A549 (cell line): ENCODE data around the gene TMCC2. TPM values are rescaled to one million over a fixed set of nuclear protein-coding genes. Genes with fewer than 3 reads are reported as not detected.

ENCODE experiments used
- ATAC-seq, 2 experiments: fragments of 200-7000 bp in 1 of 2; fragments of >200 bp in 1 of 2; cut with Nextera tagmentation in 1 of 2; cut with Tn5 transposase in 1 of 2; 3 replicates each; pipeline versions ENCODE4 v1.8.0 to v1.9.1; 2018 to 2020; ENCODE audit warnings: mild to moderate bottlenecking in 1 of 2, moderate library complexity in 1 of 2
- CTCF ChIA-PET: fragments of 300-600 bp; sonication (Branson Sonifier 250); formaldehyde crosslinking; extraction: SDS; loops from one replicate; lab custom pipeline; 2021; ENCODE audit warnings: antibody characterized with exemption, inconsistent platforms; lab: Yijun Ruan, JAX
- POLR2A ChIA-PET: fragments of 350-600 bp; formaldehyde crosslinking; extraction: SDS; loops from one replicate; lab custom pipeline; 2021; ENCODE audit warnings: antibody characterized with exemption, inconsistent platforms; lab: Yijun Ruan, JAX
- DNase-seq, 2 experiments: peaks; one replicate each; pipeline versions ENCODE4 v3.0.0 to v3.0.0-alpha.2; 2011 to 2016; ENCODE audit warnings: low read depth in 1 of 2, low spot score in 1 of 2
- FAIRE-seq: peaks from 2 replicates; lab custom pipeline; 2011; peaks lifted over from hg19 to GRCh38; lab: Jason Lieb, UNC
- H3K27ac ChIP-seq, 2 experiments: fragments of >200 bp; sonication (Bioruptor Twin); formaldehyde crosslinking; 3 replicates each; pipeline ENCODE4 v1.5.1; 2016 to 2017
- H3K4me1 ChIP-seq: fragments of >200 bp; sonication (Bioruptor Twin); formaldehyde crosslinking; 3 replicates; pipeline ENCODE4 v1.6.1; 2016
- H3K4me2 ChIP-seq: fragments of >200 bp; sonication (Bioruptor Twin); formaldehyde crosslinking; 3 replicates; pipeline ENCODE4 v1.6.1; 2016
- H3K4me3 ChIP-seq: fragments of >200 bp; sonication (Bioruptor Twin); formaldehyde crosslinking; 3 replicates; pipeline ENCODE4 v1.5.1; 2016
- H3K9me3 ChIP-seq: fragments of >200 bp; sonication (Bioruptor Twin); formaldehyde crosslinking; 3 replicates; pipeline ENCODE4 v1.6.1; 2016
- BCL3 ChIP-seq: fragments of >200 bp; sonication (Bioruptor Twin); formaldehyde crosslinking; IDR thresholded peaks from 3 replicates; pipeline ENCODE4 v1.6.1; 2016
- BHLHE40 ChIP-seq: IDR thresholded peaks from 2 replicates; pipeline ENCODE4 v1.6.1; 2012; ENCODE audit warnings: low read depth, low read length, inconsistent platforms
- CEBPB ChIP-seq, 2 experiments: fragments of >200 bp in 1 of 2; sonication (Bioruptor Twin) in 1 of 2; formaldehyde crosslinking in 1 of 2; IDR thresholded peaks; 2 replicates each; pipeline ENCODE4 v1.6.1; 2012 to 2016
- FOSB ChIP-seq: fragments of 250-450 bp; sonication (Bioruptor Pico); IDR thresholded peaks from 2 replicates; pipeline ENCODE4 v1.5.0; 2020; ENCODE audit warnings: mild to moderate bottlenecking, moderate library complexity
- FOSL2 ChIP-seq, 2 experiments: fragments of 450-650 bp in 1 of 2; fragments of >200 bp in 1 of 2; sonication (Bioruptor Twin) in 1 of 2; formaldehyde crosslinking; IDR thresholded peaks; 2 replicates each; pipeline versions ENCODE4 v1.5.0 to v1.6.1; 2016 to 2020; ENCODE audit warnings: mild to moderate bottlenecking in 1 of 2, moderate library complexity in 1 of 2
- HDAC2 ChIP-seq: fragments of 200-600 bp; sonication (generic); IDR thresholded peaks from 2 replicates; pipeline ENCODE4 v1.6.1; 2016
- HOXB13 ChIP-seq: fragments of 250-450 bp; sonication (Bioruptor Pico); IDR thresholded peaks from 2 replicates; pipeline ENCODE4 v1.5.0; 2020; ENCODE audit warnings: low read depth, mild to moderate bottlenecking, moderate library complexity
- HOXB5 ChIP-seq: fragments of 250-450 bp; sonication (Bioruptor Pico); IDR thresholded peaks from 2 replicates; pipeline ENCODE4 v1.5.0; 2020; ENCODE audit warnings: mild to moderate bottlenecking, moderate library complexity
- JUNB ChIP-seq: fragments of >200 bp; sonication (Bioruptor Twin); formaldehyde crosslinking; IDR thresholded peaks from 2 replicates; pipeline ENCODE4 v1.6.1; 2016
- MAX ChIP-seq: IDR thresholded peaks from 2 replicates; pipeline ENCODE4 v1.6.1; 2012
- MAZ ChIP-seq: fragments of 150-350 bp; IDR thresholded peaks from 2 replicates; pipeline ENCODE4 v1.6.1; 2014; ENCODE audit warnings: antibody characterized with exemption, low read depth, low read length, borderline replicate concordance
- PHF8 ChIP-seq: fragments of 200-600 bp; sonication (generic); IDR thresholded peaks from 2 replicates; pipeline ENCODE4 v1.6.1; 2016; ENCODE audit warnings: low read depth, mild to moderate bottlenecking, antibody characterized with exemption, moderate library complexity, borderline replicate concordance
- RFX5 ChIP-seq: fragments of 450-650 bp; IDR thresholded peaks from 2 replicates; pipeline ENCODE4 v1.7.1; 2014; ENCODE audit warnings: antibody characterized with exemption, mild to moderate bottlenecking, moderate library complexity
- TFCP2L1 ChIP-seq: fragments of 250-450 bp; sonication (Bioruptor Pico); IDR thresholded peaks from 2 replicates; pipeline ENCODE4 v1.5.0; 2021; ENCODE audit warnings: mild to moderate bottlenecking
- TP53 ChIP-seq: fragments of 250-450 bp; sonication (Bioruptor Pico); IDR thresholded peaks from 2 replicates; pipeline ENCODE4 v1.5.0; 2021; ENCODE audit warnings: mild to moderate bottlenecking, moderate library complexity
- WGBS: methylation state at CpG from one replicate; pipeline ENCODE4 v1.1.6; 2017; ENCODE audit errors: missing lambda C conversion rate; 5-methylcytosine and 5-hydroxymethylcytosine counted together
- polyA plus RNA-seq, 4 experiments: library from polyadenylated mRNA; depleted of rRNA in 3 of 4; stranded (reverse); fragments of >200 nt; fragmentation: RNase III in 1 of 4; extraction: RNeasy Plus Mini Kit Qiagen cat#74134 plus additional on column Dnase treatment in 1 of 4; gene quantifications; 2 replicates in 3 of 4; 3 replicates in 1 of 4; pipeline ENCODE4 v1.2.3, GENCODE V29; 2011 to 2017
- TF ChIP-seq, protein P1 (sequence below): IDR thresholded peaks from 2 replicates; pipeline ENCODE4 v1.6.1; 2012
- TF ChIP-seq, protein P2 (sequence below): fragments of >200 bp; sonication (Bioruptor Twin); formaldehyde crosslinking; IDR thresholded peaks from 2 replicates; pipeline ENCODE4 v1.6.1; 2016
- TF ChIP-seq, protein P3 (sequence below): IDR thresholded peaks from 2 replicates; pipeline ENCODE4 v1.6.1; 2012; ENCODE audit warnings: low read depth, borderline replicate concordance

Gene TMCC2
- polyA plus RNA-seq, 2 of the 4 experiments (the other 2 are of a cell fraction) = 1.7 to 3.2 TPM

- Histone ChIP-seq H3K9me3 (no peaks in the 10 kb centered on the region), H3K4me2 (no peak overlapping the region), H3K4me1 (peaks cover 31% of the 10 kb centered on the region), H3K27ac (peak overlapping the region in 1 of 2 experiments; percentile 82; a peak in 3 of 6 replicates), H3K4me3 (no peak overlapping the region)
- DNase-seq = no peak
- CTCF ChIA-PET = interaction anchor here (1.2 to 89.2 kb wide), 9 partner anchors 3 to 286 kb away, joined by 4 to 3627 read pairs (median 86); partner anchors contain the start of genes KLHDC8A, NUAK2 and TMCC2
- TF ChIP-seq, protein P1, sequence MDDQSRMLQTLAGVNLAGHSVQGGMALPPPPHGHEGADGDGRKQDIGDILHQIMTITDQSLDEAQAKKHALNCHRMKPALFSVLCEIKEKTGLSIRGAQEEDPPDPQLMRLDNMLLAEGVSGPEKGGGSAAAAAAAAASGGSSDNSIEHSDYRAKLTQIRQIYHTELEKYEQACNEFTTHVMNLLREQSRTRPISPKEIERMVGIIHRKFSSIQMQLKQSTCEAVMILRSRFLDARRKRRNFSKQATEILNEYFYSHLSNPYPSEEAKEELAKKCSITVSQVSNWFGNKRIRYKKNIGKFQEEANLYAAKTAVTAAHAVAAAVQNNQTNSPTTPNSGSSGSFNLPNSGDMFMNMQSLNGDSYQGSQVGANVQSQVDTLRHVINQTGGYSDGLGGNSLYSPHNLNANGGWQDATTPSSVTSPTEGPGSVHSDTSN = no peak
- TF ChIP-seq HDAC2 (no peak), MAZ (no peak), BCL3 (no peak), FOSB (CRISPR knock-in tag) (no peak), FOSL2 (IDR thresholded peaks at IDR 0.05) (no peak), FOSL2 (CRISPR knock-in tag; IDR thresholded peaks at IDR 0.05) (no peak), PHF8 (no peak), TP53 (no peak), MAX (no peak), TFCP2L1 (no peak)
- POLR2A ChIA-PET = no interaction called here
- WGBS = 90% methylated on average over 1 of the region's 1 CpG
- no peak for ATAC-seq
- FAIRE-seq = no peak
Observed at GRCh38 chr1:205259998-205260397, 32.3 kb downstream of the TMCC2 start.

DNA sequence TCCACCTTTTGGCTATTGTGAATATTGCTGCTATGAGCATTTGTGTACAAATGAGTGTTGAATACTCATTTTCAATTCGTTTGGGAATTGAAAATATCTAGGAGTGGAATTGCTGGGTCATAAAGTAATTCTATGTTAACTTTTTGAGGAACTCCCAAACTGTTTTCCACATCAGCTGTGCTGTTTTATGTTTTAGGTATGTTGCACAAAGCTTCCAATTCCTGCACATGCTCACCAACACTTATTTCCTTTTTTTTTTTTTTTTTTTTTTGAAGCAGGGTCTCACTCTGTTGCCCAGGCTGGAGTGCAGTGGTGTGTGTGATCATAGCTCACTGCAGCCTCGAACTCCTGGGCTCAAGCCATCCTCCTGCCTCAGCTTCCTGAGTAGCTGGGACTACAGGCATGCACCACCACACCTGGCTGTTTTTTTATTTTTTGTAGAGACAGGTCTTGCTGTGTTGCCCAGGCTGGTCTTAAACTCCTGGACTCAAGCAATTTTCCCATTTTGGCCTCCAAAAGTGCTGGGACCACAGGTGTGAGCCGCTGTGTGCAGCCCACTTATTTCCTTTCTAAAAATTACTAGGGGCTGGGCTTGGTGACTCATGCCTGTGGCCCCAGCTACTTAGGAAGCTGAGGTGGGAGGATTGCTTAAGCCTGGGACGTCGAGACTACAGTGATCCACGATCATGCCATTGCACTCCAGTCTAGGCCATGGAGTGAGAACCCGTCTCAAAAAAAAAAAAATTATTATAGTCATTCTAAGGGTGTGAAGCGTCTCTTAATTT is 33.4 kb downstream of the TMCC2 start:
- H3K9me3 ChIP-seq = no peaks in the 10 kb centered on the region
- CTCF ChIA-PET = interaction anchor here (1.1 to 89.2 kb wide), 12 partner anchors 2 to 454 kb away, joined by 3 to 3627 read pairs (median 8); partner anchors contain the start of genes KLHDC8A, NUAK2 and TMCC2
- FAIRE-seq (no peak), DNase-seq (no peak), ATAC-seq (peak in 1 of 2 experiments; percentile 12; a peak in 1 of 6 replicates)
- 0 out of 6 replicates have a peak overlapping the region, but pooled peaks of 1 of the 2 experiments have one; percentile 23 for H3K27ac ChIP-seq
- H3K4me3 ChIP-seq = no peak overlapping the region
- peak overlapping the region; percentile 27; the same call in 1 of the 3 replicates for H3K4me2 ChIP-seq
- TF ChIP-seq HOXB5 (CRISPR knock-in tag) (no peak), BCL3 (no peak), TP53 (no peak), BHLHE40 (no peak), HOXB13 (no peak), RFX5 (no peak), JUNB (no peak), FOSL2 (IDR thresholded peaks at IDR 0.05) (no peak), FOSL2 (CRISPR knock-in tag; IDR thresholded peaks at IDR 0.05) (peak; percentile 36; the same call in 1 of the 2 replicates), CEBPB (IDR thresholded peaks at IDR 0.05) (peak in 1 of 2 experiments; percentile 35; a peak in 1 of 4 replicates)
- TF ChIP-seq, protein P1 = no peak
- TF ChIP-seq, protein P2, sequence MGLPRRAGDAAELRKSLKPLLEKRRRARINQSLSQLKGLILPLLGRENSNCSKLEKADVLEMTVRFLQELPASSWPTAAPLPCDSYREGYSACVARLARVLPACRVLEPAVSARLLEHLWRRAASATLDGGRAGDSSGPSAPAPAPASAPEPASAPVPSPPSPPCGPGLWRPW = no peak
- TF ChIP-seq, protein P3, sequence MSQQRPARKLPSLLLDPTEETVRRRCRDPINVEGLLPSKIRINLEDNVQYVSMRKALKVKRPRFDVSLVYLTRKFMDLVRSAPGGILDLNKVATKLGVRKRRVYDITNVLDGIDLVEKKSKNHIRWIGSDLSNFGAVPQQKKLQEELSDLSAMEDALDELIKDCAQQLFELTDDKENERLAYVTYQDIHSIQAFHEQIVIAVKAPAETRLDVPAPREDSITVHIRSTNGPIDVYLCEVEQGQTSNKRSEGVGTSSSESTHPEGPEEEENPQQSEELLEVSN = no peak
- 45% methylated on average over 8 of the region's 8 CpGs for WGBS
- H3K4me1 ChIP-seq = peaks cover 31% of the 10 kb centered on the region
- POLR2A ChIA-PET = no interaction called here
